Measurements from ENCODE around the gene COX7C.

DNA sequence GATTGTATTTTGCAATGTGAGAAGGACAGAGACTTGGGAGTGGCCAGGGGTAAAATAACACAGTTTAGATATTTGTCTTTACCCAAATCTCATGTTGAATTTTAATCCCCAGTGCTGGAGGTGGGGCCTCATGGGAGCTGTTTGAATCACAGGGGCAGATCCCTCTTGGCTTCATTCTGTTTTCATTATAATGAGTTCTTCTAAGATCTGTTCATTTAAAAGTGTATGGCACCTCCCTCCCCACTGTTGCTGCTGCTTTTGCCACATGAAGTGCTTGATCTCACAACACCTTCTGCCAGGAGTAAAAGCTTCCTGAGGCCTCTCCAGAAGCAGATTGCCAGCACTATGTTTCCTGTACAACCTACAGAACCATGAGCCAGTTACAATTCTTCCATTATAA lies 28.1 kb downstream of the COX7C start:
- TF ChIP-seq POLR2A (IDR thresholded peaks at IDR 0.05) (no peak), EP300 (IDR thresholded peaks at IDR 0.05) (no peak), POLR2AphosphoS5 (IDR thresholded peaks at IDR 0.05) (no peak)
- TF ChIP-seq, protein P1, sequence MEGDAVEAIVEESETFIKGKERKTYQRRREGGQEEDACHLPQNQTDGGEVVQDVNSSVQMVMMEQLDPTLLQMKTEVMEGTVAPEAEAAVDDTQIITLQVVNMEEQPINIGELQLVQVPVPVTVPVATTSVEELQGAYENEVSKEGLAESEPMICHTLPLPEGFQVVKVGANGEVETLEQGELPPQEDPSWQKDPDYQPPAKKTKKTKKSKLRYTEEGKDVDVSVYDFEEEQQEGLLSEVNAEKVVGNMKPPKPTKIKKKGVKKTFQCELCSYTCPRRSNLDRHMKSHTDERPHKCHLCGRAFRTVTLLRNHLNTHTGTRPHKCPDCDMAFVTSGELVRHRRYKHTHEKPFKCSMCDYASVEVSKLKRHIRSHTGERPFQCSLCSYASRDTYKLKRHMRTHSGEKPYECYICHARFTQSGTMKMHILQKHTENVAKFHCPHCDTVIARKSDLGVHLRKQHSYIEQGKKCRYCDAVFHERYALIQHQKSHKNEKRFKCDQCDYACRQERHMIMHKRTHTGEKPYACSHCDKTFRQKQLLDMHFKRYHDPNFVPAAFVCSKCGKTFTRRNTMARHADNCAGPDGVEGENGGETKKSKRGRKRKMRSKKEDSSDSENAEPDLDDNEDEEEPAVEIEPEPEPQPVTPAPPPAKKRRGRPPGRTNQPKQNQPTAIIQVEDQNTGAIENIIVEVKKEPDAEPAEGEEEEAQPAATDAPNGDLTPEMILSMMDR (IDR thresholded peaks at IDR 0.05): no peak

Data from stomach (tissue), 4 donors.